GM23338 (cell line): ENCODE data around the gene SIKE1.

ENCODE experiments used
- CREB1 ChIP-seq: fragments of 250-450 bp; sonication (Bioruptor Pico); IDR thresholded peaks from 2 replicates; pipeline ENCODE4 v1.5.0; 2020; ENCODE audit warnings: low read depth, mild to moderate bottlenecking, moderate library complexity
- POLR2AphosphoS5 ChIP-seq: IDR thresholded peaks from 2 replicates; pipeline ENCODE4 v1.6.1; 2016; ENCODE audit warnings: antibody characterized with exemption, low read depth
- TF ChIP-seq, protein P1 (sequence below), 2 experiments: fragments of 200-600 bp in 1 of 2; sonication (generic) in 1 of 2; conservative IDR thresholded peaks; 2 replicates each; pipeline versions ENCODE4 v1.5.1 to v1.6.1; 2016 to 2017; ENCODE audit warnings: antibody characterized with exemption in 2 of 2, low read depth in 2 of 2, mild to moderate bottlenecking in 2 of 2, moderate library complexity in 1 of 2

DNA sequence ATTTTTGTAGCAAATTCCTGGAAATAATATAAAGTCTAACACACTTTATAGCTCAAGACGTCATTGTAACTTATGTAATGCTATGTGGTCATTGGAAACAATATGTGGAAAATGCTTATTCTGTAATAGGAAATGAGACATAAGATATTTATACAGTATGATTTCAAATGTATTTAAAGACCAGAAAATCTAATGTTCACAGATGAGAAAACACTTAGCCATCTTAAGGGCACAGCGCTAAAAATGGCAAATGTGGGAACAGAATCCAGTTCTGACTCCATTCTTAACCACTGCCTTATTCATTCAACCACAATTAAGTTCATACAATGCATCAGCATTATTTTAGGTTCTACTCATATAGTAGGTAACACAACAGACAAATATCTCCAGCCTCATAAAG lies 35.2 kb downstream of the SIKE1 start:
- no peak for TF ChIP-seq POLR2AphosphoS5
- TF ChIP-seq, protein P1, sequence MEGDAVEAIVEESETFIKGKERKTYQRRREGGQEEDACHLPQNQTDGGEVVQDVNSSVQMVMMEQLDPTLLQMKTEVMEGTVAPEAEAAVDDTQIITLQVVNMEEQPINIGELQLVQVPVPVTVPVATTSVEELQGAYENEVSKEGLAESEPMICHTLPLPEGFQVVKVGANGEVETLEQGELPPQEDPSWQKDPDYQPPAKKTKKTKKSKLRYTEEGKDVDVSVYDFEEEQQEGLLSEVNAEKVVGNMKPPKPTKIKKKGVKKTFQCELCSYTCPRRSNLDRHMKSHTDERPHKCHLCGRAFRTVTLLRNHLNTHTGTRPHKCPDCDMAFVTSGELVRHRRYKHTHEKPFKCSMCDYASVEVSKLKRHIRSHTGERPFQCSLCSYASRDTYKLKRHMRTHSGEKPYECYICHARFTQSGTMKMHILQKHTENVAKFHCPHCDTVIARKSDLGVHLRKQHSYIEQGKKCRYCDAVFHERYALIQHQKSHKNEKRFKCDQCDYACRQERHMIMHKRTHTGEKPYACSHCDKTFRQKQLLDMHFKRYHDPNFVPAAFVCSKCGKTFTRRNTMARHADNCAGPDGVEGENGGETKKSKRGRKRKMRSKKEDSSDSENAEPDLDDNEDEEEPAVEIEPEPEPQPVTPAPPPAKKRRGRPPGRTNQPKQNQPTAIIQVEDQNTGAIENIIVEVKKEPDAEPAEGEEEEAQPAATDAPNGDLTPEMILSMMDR (conservative IDR thresholded peaks at IDR 0.05; ENCODE audit: low read depth in 2 of 2): no peak
- no peak for TF ChIP-seq CREB1 (CRISPR knock-in tag)
